Endothelial cell of umbilical vein (primary cell): ENCODE data around the gene VCPKMT. TPM values are rescaled to one million over a fixed set of nuclear protein-coding genes. Genes with fewer than 3 reads are reported as not detected.

Source experiments
- BruUV-seq: library from RNA; stranded (reverse); fragments of 400-500 nt; replicated peaks from 2 replicates; lab custom pipeline; 2021; lab: Mats Ljungman, UMichigan
- CTCF ChIA-PET: fragments of 300-600, 350-600 bp; sonication (Branson Sonifier 250); formaldehyde crosslinking; loops from one replicate; lab custom pipeline; 2021; ENCODE audit warnings: antibody characterized with exemption, inconsistent platforms; lab: Charles Lee
- POLR2A ChIA-PET: fragments of 300-600, 350-600 bp; sonication (Branson Sonifier 250); formaldehyde crosslinking; loops from one replicate; lab custom pipeline; 2021; ENCODE audit warnings: antibody characterized with exemption, inconsistent platforms; lab: Charles Lee
- DNase-seq: peaks from one replicate; pipeline ENCODE4 v3.0.0-alpha.2; 2011; ENCODE audit warnings: low read depth, low spot score
- FAIRE-seq: peaks from 2 replicates; lab custom pipeline; 2011; peaks lifted over from hg19 to GRCh38; lab: Jason Lieb, UNC
- H2AFZ ChIP-seq: 2 replicates; pipeline ENCODE4 v1.6.0; 2012; ENCODE audit warnings: low read depth, low read length, control low read depth, inconsistent platforms
- H3K27ac ChIP-seq: 2 replicates; pipeline ENCODE4 v1.5.1; 2011; ENCODE audit warnings: low read depth, mild to moderate bottlenecking, control low read depth, low read length, moderate library complexity; ENCODE audit not compliant: insufficient read depth
- H3K27me3 ChIP-seq, 2 experiments: 2 replicates each; pipeline versions ENCODE4 v1.6.0 to v1.6.1; 2011; ENCODE audit warnings: low read length in 2 of 2, mixed read lengths in 1 of 2; ENCODE audit not compliant: control insufficient read depth in 2 of 2, insufficient read depth in 2 of 2
- H3K36me3 ChIP-seq, 2 experiments: 2 replicates in 1 of 2; 3 replicates in 1 of 2; pipeline ENCODE4 v1.5.1; 2011; ENCODE audit warnings: low read length in 2 of 2, mild to moderate bottlenecking in 1 of 2, moderate library complexity in 1 of 2; ENCODE audit not compliant: control insufficient read depth in 2 of 2, insufficient read depth in 2 of 2; ENCODE audit errors: extremely low read depth in 1 of 2
- H3K4me1 ChIP-seq: 3 replicates; pipeline ENCODE4 v1.5.1; 2011; ENCODE audit warnings: mild to moderate bottlenecking, low read length; ENCODE audit not compliant: control insufficient read depth, insufficient read depth; ENCODE audit errors: extremely low read depth
- H3K4me2 ChIP-seq: 2 replicates; pipeline ENCODE4 v1.6.1; 2011; ENCODE audit warnings: low read length, control low read depth, mixed read lengths; ENCODE audit not compliant: insufficient read depth
- H3K4me3 ChIP-seq, 3 experiments: fragments of 200-600 bp in 1 of 3; sonication (generic), shearing (Covaris generic) in 1 of 3; replicated peaks in 1 of 3; 2 replicates each; pipeline ENCODE4 v1.5.1; 2011 to 2016; ENCODE audit warnings: control low read depth in 3 of 3, low read length in 3 of 3, mild to moderate bottlenecking in 2 of 3, inconsistent platforms in 1 of 3, low read depth in 1 of 3, moderate library complexity in 1 of 3; ENCODE audit not compliant: insufficient read depth in 1 of 3
- H3K79me2 ChIP-seq: 2 replicates; pipeline ENCODE4 v1.6.0; 2012; ENCODE audit warnings: low read length, inconsistent platforms; ENCODE audit not compliant: control insufficient read depth, insufficient read depth
- H3K9ac ChIP-seq: replicated peaks from 2 replicates; pipeline ENCODE3; 2011; ENCODE audit warnings: low read length, control low read depth; ENCODE audit not compliant: insufficient read depth; ENCODE audit errors: extremely low read depth
- H3K9me1 ChIP-seq: replicated peaks from 3 replicates; pipeline ENCODE4 v1.6.0; 2011; ENCODE audit warnings: mild to moderate bottlenecking, low read length; ENCODE audit not compliant: control insufficient read depth, insufficient read depth; ENCODE audit errors: extremely low read depth
- H3K9me3 ChIP-seq: replicated peaks from 2 replicates; pipeline ENCODE4 v1.5.1; 2012; ENCODE audit warnings: low read length, inconsistent platforms; ENCODE audit not compliant: control insufficient read depth, insufficient read depth
- H4K20me1 ChIP-seq: replicated peaks from 2 replicates; pipeline ENCODE3; 2011; ENCODE audit warnings: mild to moderate bottlenecking, low read length; ENCODE audit not compliant: control insufficient read depth, insufficient read depth; ENCODE audit errors: extremely low read depth
- EZH2 ChIP-seq: IDR thresholded peaks from 2 replicates; pipeline ENCODE4 v1.6.1; 2012; ENCODE audit warnings: borderline replicate concordance, low read depth, mild to moderate bottlenecking, moderate library complexity, low read length, inconsistent platforms; ENCODE audit not compliant: severe bottlenecking
- FOS ChIP-seq: IDR thresholded peaks from 2 replicates; pipeline ENCODE4 v1.6.1; 2011; ENCODE audit warnings: mild to moderate bottlenecking, low read length, moderate library complexity, borderline replicate concordance; ENCODE audit not compliant: insufficient read depth
- GATA2 ChIP-seq: IDR thresholded peaks from 2 replicates; pipeline ENCODE4 v1.7.0; 2011; ENCODE audit warnings: low read depth, mild to moderate bottlenecking, moderate library complexity, mixed read lengths, low read length; ENCODE audit not compliant: insufficient read length, insufficient read depth
- JUN ChIP-seq: IDR thresholded peaks from 2 replicates; pipeline ENCODE4 v1.6.1; 2011; ENCODE audit warnings: borderline replicate concordance, low read depth; ENCODE audit not compliant: insufficient read length, insufficient read depth
- MAX ChIP-seq: IDR thresholded peaks from 2 replicates; pipeline ENCODE4 v1.6.1; 2011; ENCODE audit not compliant: insufficient read depth, insufficient read length
- MYC ChIP-seq: IDR thresholded peaks from one replicate; pipeline ENCODE4 v1.6.1; 2011; ENCODE audit warnings: mild to moderate bottlenecking, low read depth, low read length
- POLR2A ChIP-seq: IDR thresholded peaks from 2 replicates; pipeline ENCODE4 v1.6.1; 2012; ENCODE audit warnings: low read depth, mild to moderate bottlenecking, control low read depth, low read length
- POLR2AphosphoS5 ChIP-seq: IDR thresholded peaks from 2 replicates; pipeline ENCODE4 v1.6.1; 2012; ENCODE audit warnings: low read depth, mild to moderate bottlenecking, control low read depth, low read length, moderate library complexity; ENCODE audit not compliant: insufficient read depth
- dilution Hi-C: fragments of 300-500 bp; cut with MboI; formaldehyde crosslinking; loops from one replicate; pipeline ENCODE4 v1.15.0; 2019; ENCODE audit warnings: low sequenced_read_pairs; ENCODE audit not compliant: extremely low pct_ligation_motif_present
- intact Hi-C: fragments of 100-400 bp; cut with micrococcal nuclease; formaldehyde crosslinking; loops from one replicate; pipeline ENCODE4 v1.10.0; 2022
- polyA plus RNA-seq, 4 experiments: library from polyadenylated mRNA; depleted of rRNA in 3 of 4; stranded (reverse) in 3 of 4; unstranded in 1 of 4; fragments of >200 nt; gene quantifications; 2 replicates each; pipeline versions ENCODE4 v1.2.1 to v1.2.3, GENCODE V29; 2011 to 2012; ENCODE audit warnings: missing spikeins in 1 of 4
- total RNA-seq: library from RNA; stranded (reverse); gene quantifications from 2 replicates; pipeline ENCODE4 v1.2.3, GENCODE V29; 2021
- TF ChIP-seq, protein P1 (sequence below), 2 donors: IDR thresholded peaks; 1 replicate in 1 of 2; 2 replicates in 1 of 2; pipeline ENCODE4 v1.5.1; 2011; ENCODE audit warnings: low read length in 2 of 2, mild to moderate bottlenecking in 2 of 2, moderate library complexity in 2 of 2, control low read depth in 1 of 2, inconsistent platforms in 1 of 2, low read depth in 1 of 2; ENCODE audit not compliant: insufficient read depth in 1 of 2; ENCODE audit errors: extremely low read depth in 1 of 2

VCPKMT gene
- total and polyA plus RNA-seq, 2 donors (not counting 3 experiments of a cell fraction or from before 2014, with no cell fraction given) = 3.5 to 9.2 TPM

DNA sequence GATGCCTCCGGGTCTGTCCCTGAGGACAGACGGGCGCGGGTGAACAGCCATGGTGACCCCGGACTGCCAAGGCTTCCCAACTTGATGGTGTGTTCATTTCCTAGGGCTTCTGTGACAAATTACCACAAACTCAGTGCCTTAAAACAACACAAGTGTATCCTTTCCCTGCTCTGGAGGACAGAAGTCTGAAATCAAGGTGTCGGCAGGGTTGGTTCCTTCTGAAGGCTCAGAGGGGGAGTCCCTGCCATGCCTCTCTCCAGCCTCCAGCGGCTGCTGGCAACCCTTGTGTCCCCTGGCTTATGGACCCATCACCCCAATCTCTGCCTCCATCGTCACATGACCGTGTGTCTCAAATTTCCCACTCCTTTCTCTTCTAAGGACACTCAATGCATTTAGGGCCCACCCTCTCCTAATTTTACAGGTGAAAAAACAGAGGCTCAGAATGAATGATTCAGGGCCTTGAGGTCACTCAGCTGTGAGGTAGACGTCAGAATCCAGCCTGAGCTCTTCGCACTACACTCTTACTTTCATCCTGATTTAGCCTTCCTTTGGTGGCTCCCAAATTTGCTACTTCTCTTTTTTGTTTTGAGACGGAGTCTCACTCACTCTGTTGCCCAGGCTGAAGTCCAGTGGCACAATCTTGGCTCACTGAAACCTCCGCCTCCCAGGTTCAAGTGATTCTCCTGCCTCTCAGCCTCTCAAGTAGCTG is 45.4 kb downstream of the VCPKMT start:
- Histone ChIP-seq H3K36me3 (no peaks in the 10 kb centered on the region), H3K27me3 (no peaks in the 10 kb centered on the region), H2AFZ (no peak overlapping the region), H3K4me3 (no peak overlapping the region), H4K20me1 (no peaks in the 10 kb centered on the region), H3K79me2 (no peaks in the 10 kb centered on the region), H3K4me2 (no peak overlapping the region), H3K27ac (no peak overlapping the region), H3K9me3 (no peaks in the 10 kb centered on the region), H3K4me1 (peaks cover 9% of the 10 kb centered on the region), H3K9ac (no peak overlapping the region), H3K9me1 (no peaks in the 10 kb centered on the region)
- CTCF ChIA-PET = interaction anchor here (0.7 to 1.7 kb wide), 3 partner anchors 10 to 44 kb away, joined by 3 to 5 read pairs (median 3); no protein-coding TSS in a partner anchor
- no peak for FAIRE-seq
- no peak for DNase-seq
- intact Hi-C loops = no loop called here
- no TSS peak for BruUV-seq
- POLR2A ChIA-PET = no interaction called here
- dilution Hi-C loops = no loop called here
- TF ChIP-seq POLR2AphosphoS5 (no peak), POLR2A (no peak), GATA2 (no peak)

DNA sequence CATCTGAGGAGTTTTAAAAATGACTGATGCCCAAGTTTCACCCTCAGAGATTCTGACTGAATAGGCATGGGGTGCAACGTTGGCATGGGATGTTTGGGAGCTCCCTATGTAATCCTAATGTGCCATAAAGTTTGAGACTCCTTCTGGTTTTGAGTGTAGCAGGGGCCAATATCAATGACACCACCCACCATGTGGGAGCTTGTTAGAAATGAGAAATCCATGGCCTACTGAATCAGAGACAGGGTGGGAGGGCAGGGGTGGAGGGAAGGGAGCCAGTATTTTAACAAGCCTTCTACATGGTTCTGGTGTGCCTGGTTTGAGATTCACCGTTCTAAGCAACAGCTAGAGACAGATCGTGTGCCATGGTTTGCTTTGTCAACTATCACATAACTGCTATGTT is 46.1 kb downstream of the VCPKMT start:
- H3K27ac ChIP-seq = no peak overlapping the region
- CTCF ChIA-PET = interaction anchor here (1.7 kb wide), 1 partner anchor 10 kb away, joined by 5 read pairs; no protein-coding TSS in a partner anchor
- H3K79me2 ChIP-seq = no peaks in the 10 kb centered on the region
- H3K9ac ChIP-seq = no peak overlapping the region
- H3K9me3 ChIP-seq = no peaks in the 10 kb centered on the region
- H3K36me3 ChIP-seq = no peaks in the 10 kb centered on the region
- H3K4me1 ChIP-seq = peaks cover 9% of the 10 kb centered on the region
- no peaks in the 10 kb centered on the region for H3K27me3 ChIP-seq
- no peak overlapping the region for H2AFZ ChIP-seq
- intact Hi-C loops = no loop called here
- no peaks in the 10 kb centered on the region for H4K20me1 ChIP-seq
- FAIRE-seq = no peak
- TF ChIP-seq EZH2 (no peak), MYC (no peak), FOS (no peak), POLR2A (no peak), GATA2 (no peak), JUN (no peak), POLR2AphosphoS5 (no peak), MAX (no peak)
- TF ChIP-seq, protein P1, sequence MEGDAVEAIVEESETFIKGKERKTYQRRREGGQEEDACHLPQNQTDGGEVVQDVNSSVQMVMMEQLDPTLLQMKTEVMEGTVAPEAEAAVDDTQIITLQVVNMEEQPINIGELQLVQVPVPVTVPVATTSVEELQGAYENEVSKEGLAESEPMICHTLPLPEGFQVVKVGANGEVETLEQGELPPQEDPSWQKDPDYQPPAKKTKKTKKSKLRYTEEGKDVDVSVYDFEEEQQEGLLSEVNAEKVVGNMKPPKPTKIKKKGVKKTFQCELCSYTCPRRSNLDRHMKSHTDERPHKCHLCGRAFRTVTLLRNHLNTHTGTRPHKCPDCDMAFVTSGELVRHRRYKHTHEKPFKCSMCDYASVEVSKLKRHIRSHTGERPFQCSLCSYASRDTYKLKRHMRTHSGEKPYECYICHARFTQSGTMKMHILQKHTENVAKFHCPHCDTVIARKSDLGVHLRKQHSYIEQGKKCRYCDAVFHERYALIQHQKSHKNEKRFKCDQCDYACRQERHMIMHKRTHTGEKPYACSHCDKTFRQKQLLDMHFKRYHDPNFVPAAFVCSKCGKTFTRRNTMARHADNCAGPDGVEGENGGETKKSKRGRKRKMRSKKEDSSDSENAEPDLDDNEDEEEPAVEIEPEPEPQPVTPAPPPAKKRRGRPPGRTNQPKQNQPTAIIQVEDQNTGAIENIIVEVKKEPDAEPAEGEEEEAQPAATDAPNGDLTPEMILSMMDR (IDR thresholded peaks at IDR 0.05; ENCODE audit: extremely low read depth in 1 of 2, insufficient read depth in 1 of 2, low read depth in 1 of 2, low read length in 2 of 2) = no peak
- no peak for DNase-seq
- dilution Hi-C loops = no loop called here
- H3K9me1 ChIP-seq = no peaks in the 10 kb centered on the region
- no peak overlapping the region for H3K4me2 ChIP-seq
- POLR2A ChIA-PET = interaction anchor here (0.7 kb wide), 1 partner anchor 25 kb away, joined by 3 read pairs; no protein-coding TSS in a partner anchor
- no peak overlapping the region for H3K4me3 ChIP-seq
- BruUV-seq = no TSS peak
